ENCODE data around the gene GCGR. TPM values are rescaled to one million over a fixed set of nuclear protein-coding genes. Genes with fewer than 3 reads are reported as not detected.

Gene GCGR
- total RNA-seq, 1 donor from 2014 or later, result not detected

DNA sequence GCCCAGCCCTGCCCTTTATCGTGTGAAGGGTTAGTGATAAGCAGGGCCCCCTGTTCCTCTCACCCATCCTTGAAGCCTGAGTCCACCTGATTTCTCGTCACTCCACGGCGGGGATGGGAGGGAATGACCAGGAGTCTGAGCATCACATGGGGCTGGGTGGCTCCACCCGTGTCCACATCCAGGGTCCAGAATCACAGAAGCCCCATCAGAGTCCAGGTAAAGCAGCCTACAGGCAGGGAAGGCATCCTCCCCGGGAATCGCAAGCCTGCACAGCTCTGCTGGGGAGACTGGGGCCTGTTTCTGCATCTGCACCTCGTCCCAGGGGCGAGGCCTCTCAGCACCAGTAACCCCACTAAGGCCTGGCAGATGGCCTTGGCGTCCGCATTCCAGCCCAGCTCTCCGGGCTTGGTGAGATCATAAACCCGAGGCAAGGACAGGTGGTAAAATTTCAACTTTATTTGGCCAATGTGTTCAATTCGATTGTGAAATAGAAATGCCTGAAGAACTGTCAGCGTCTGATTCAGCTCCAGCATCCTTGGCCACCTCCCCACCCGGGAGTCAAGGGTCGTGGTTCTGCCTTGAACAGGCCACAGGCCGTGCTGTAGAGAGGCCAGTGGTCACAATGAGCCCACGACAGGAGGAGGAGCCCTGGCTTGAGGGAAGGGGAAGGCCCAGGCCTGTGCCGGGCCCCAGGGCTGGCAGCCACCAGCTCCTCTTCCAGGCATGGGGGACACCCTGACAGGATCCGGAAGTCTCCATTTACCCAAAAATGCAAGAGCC lies 39.0 kb downstream of the GCGR start:
- DNase-seq (ENCODE audit: missing footprints), result no peak

DNA sequence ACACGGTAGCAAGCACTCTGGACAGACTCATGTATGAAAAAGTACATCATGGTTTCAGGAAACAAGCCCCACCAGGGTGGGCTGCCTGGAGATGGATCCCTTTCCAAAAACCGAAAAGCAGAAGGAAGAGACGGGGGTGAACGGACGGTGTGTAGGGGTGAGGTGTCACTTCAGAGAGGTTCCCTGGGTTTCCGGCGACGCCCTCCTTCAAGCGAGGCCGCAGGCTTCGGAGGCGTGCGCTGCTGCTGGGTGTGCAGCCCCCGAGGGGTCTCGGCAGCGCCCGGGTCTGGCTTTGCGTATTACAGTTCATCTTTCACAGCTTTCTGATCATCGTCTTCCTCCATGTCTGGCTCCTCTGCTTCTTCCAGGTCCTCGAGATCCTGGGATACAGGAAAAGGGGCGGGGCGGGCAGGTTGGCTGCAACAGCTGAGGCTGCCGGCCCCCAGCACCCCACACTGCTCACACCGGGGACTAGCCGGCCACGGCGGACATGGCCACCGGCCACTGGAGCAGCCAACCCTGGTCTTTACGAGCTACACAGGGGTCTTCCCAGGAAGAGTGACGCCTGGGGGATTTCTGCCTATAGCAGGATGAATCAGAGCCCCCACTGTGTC lies 39.9 kb downstream of the GCGR start:
- no peak for DNase-seq (ENCODE audit: missing footprints)

More for the DNA sequence above, 39.0 kb downstream of the GCGR start:
- intact Hi-C loops (cut with DNase I), result no loop called here
- ATAC-seq, result no peak

GRCh38 chr17:81844327-81844851 lies 40.4 kb downstream of the GCGR start:
- intact Hi-C loops (cut with DNase I), result no loop called here

More for the DNA sequence above, 39.9 kb downstream of the GCGR start:
- no peak for ATAC-seq
- intact Hi-C loops (cut with DNase I), result no loop called here

GRCh38 chr17:81844887-81845286 lies 40.9 kb downstream of the GCGR start:
- intact Hi-C loops (cut with DNase I), result no loop called here
- ATAC-seq (no peak), DNase-seq (ENCODE audit: missing footprints) (no peak)

More at GRCh38 chr17:81844327-81844851, 40.4 kb downstream of the GCGR start:
- DNase-seq (ENCODE audit: missing footprints), result no peak
- ATAC-seq, result no peak

DNA sequence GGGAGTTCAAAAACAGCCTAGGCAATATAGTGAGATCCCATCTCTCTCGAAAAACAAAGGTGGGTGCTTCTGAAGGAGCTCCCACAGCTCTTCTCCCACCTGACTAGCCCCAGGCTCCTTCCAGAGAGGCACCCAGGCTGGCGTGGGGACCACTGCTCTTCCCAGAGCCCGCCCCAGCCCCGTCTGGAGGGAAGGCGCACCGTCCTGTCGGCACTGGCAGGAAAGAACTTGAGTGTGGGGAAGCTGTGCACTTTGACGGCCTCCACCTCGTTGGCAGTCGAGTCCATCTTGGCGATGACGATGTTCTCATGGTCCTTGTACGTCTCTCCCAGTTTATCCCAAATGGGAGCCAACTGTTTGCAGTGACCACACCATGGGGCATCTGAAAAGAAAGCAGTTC lies 41.4 kb downstream of the GCGR start:
- intact Hi-C loops (cut with DNase I), result no loop called here
- no peak for DNase-seq (ENCODE audit: missing footprints)

GRCh38 chr17:81845881-81846742 lies 42.2 kb downstream of the GCGR start:
- intact Hi-C loops (cut with DNase I), result no loop called here
- DNase-seq (ENCODE audit: missing footprints) (no peak), ATAC-seq (no peak)

More for the DNA sequence above, 41.4 kb downstream of the GCGR start:
- no peak for ATAC-seq

DNA sequence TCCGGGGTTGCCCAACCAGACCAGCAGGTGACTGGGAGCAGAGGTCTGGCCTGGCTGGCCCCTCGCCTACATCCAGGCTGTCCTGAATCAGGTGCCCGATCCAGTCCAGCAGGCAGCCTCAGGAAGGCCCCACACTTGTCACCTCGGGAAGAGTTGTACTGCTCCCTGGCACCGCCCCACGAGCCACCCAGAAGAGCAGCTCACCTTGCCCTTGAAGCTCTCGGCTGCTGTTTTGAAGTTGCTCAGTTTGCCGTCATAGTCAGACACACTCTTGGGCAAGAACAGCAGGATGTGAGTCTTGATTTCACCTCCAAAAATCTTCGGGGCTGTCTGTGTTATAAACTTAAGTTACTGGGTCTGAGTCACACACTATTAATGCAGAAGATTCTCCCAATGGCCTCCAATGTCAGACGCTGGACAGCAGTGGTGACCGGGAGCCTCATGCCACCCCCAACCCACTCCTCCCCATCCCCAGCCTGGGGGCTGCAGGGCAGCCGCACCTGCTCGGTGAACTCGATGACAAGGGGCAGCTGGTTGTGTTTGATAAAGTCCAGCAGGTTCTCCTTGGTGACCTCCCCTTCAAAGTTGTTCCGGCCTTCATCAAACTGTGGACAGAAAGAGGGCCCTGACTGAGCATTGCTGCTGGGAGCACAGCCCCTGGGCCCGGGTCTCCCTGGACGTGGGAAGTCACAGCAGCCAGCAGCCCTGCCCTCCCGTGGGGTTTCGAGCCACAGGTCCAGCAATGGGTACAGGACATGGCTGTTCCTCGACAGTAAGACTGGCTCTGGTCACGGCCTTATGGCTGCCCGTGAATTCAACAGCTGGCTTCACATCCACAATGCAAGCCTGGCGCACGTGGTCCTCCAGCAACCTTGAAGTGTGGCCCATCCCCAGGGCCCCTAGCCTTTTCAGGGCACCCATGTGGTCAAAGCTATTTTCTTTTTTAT lies 43.1 kb downstream of the GCGR start:
- DNase-seq (ENCODE audit: missing footprints), result no peak
- no peak for ATAC-seq
- intact Hi-C loops (cut with DNase I), result no loop called here

- ATAC-seq (no peak), DNase-seq (ENCODE audit: missing footprints) (no peak)
- intact Hi-C loops (cut with DNase I), result no loop called here
These were observed 45.5 kb downstream of the GCGR start for GRCh38 chr17:81849457-81849856.

- intact Hi-C loops (cut with DNase I), result no loop called here
- no peak for ATAC-seq
- DNase-seq (ENCODE audit: missing footprints), result no peak
These were observed 47.5 kb downstream of the GCGR start for GRCh38 chr17:81851423-81851822.

DNA sequence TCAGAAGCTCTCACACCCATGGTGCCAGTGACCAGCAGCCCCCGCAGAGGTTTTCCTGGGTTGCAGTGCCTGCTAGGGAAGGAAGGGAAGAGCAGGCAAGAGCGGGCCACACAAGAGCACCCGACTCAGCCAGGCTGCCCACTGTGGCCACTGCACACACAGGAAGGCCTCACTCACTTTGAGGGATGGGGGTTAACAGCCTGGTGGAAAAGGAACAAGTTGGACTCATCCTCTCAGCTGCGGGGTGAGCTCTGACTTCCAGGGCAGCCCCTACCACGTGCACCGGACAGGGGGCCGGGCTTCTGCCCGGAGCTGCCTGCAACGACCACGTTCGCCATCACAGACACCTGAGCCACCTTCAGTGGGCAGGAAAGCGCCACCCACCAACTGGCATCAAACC lies 48.3 kb downstream of the GCGR start:
- DNase-seq (ENCODE audit: missing footprints) (no peak), ATAC-seq (no peak)
- intact Hi-C loops (cut with DNase I), result no loop called here

GRCh38 chr17:81854974-81855774 lies 51.2 kb downstream of the GCGR start:
- ATAC-seq (peak; percentile 35), DNase-seq (ENCODE audit: missing footprints) (no peak)
- intact Hi-C loops (cut with DNase I), result no loop called here

- DNase-seq (ENCODE audit: missing footprints), result no peak
- intact Hi-C loops (cut with DNase I), result no loop called here
- no peak for ATAC-seq
These were observed 54.4 kb downstream of the GCGR start for GRCh38 chr17:81858170-81858966.

GRCh38 chr17:81858967-81859905 lies 55.3 kb downstream of the GCGR start:
- intact Hi-C loops (cut with DNase I), result no loop called here

GRCh38 chr17:81859906-81860755 lies 56.2 kb downstream of the GCGR start, which contains the start of gene P4HB:
Gene P4HB, minus strand, starts transcription at chr17:81860535. Its CDS starts 64 bp downstream, at chr17:81860471.
- DNase-seq (ENCODE audit: missing footprints), result no peak
- no peak for ATAC-seq
- intact Hi-C loops (cut with DNase I), result loop anchor here (1.0 kb wide), 2 partner anchors 27 to 39 kb away; partner anchors contain the start of gene MCRIP1

More at GRCh38 chr17:81858967-81859905, 55.3 kb downstream of the GCGR start:
- ATAC-seq (no peak), DNase-seq (ENCODE audit: missing footprints) (no peak)
